ENCODE results near the gene LIPE. TPM values are rescaled to one million over a fixed set of nuclear protein-coding genes. Genes with fewer than 3 reads are reported as not detected.

Gene LIPE
- total and polyA plus RNA-seq, 9 donors, result 1.7 to 15.1 (median 5.4) TPM

DNA sequence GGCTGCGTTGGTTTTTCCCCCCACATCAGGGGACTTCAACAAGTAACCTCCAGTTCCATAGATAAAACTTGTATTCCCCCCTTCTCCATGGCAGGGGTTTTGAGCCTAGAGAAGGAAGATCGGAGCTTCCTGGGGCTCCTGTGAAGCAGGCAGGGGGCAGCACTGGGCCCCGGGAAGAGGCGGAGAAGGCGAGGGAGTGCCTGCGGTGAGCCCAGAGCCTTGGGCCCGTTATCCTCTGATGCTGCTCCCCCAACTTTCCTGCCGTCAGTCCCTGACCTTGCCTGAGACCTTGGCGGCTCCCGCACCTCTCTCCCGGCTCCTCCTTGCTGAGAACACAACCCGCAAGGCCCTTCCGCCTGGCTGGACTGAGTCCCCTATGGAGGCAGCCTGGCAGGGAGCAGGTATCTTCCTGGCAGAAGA lies 2.5 kb downstream of the LIPE start:
- Histone ChIP-seq H3K4me1 (ENCODE audit: insufficient read depth) (peaks cover 7% of the 10 kb centered on the region), H3K9me3 (no peaks in the 10 kb centered on the region), H3K36me3 (no peaks in the 10 kb centered on the region), H3K27me3 (no peaks in the 10 kb centered on the region), H3K27ac (no peak overlapping the region), H3K4me3 (no peak overlapping the region)
- WGBS, 3 donors, result 12 to 40% (median 16%) methylated on average over 13 of the region's 13 CpGs
- intact Hi-C loops (cut with DNase I), result no loop called here
- TF ChIP-seq, protein P1, sequence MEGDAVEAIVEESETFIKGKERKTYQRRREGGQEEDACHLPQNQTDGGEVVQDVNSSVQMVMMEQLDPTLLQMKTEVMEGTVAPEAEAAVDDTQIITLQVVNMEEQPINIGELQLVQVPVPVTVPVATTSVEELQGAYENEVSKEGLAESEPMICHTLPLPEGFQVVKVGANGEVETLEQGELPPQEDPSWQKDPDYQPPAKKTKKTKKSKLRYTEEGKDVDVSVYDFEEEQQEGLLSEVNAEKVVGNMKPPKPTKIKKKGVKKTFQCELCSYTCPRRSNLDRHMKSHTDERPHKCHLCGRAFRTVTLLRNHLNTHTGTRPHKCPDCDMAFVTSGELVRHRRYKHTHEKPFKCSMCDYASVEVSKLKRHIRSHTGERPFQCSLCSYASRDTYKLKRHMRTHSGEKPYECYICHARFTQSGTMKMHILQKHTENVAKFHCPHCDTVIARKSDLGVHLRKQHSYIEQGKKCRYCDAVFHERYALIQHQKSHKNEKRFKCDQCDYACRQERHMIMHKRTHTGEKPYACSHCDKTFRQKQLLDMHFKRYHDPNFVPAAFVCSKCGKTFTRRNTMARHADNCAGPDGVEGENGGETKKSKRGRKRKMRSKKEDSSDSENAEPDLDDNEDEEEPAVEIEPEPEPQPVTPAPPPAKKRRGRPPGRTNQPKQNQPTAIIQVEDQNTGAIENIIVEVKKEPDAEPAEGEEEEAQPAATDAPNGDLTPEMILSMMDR (IDR thresholded peaks at IDR 0.05), result no peak
- TF ChIP-seq EP300 (IDR thresholded peaks at IDR 0.05) (no peak), POLR2A (IDR thresholded peaks at IDR 0.05) (no peak)
- peak in 4 of 5 donors; percentile 34 to 56 (median 45) for DNase-seq

DNA sequence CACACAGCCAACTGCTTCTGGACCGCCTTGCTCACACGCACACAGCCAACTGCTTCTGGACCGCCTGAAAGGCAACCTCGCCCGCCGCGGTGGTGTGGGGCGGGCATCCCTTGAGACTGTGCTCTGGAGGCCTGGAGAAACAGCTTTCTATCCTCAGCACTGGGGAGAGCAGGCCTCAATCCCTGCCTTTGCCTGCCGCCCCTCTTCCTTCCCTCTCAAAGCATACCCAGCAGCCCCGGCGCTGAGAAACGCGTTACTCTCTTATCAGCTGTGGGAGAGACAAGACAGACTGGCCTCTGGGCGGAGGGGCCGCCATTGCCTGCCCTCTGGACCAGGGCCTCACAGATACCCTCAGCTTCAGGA lies 2.9 kb downstream of the LIPE start:
- Histone ChIP-seq H3K27ac (no peak overlapping the region), H3K4me3 (no peak overlapping the region)

DNA sequence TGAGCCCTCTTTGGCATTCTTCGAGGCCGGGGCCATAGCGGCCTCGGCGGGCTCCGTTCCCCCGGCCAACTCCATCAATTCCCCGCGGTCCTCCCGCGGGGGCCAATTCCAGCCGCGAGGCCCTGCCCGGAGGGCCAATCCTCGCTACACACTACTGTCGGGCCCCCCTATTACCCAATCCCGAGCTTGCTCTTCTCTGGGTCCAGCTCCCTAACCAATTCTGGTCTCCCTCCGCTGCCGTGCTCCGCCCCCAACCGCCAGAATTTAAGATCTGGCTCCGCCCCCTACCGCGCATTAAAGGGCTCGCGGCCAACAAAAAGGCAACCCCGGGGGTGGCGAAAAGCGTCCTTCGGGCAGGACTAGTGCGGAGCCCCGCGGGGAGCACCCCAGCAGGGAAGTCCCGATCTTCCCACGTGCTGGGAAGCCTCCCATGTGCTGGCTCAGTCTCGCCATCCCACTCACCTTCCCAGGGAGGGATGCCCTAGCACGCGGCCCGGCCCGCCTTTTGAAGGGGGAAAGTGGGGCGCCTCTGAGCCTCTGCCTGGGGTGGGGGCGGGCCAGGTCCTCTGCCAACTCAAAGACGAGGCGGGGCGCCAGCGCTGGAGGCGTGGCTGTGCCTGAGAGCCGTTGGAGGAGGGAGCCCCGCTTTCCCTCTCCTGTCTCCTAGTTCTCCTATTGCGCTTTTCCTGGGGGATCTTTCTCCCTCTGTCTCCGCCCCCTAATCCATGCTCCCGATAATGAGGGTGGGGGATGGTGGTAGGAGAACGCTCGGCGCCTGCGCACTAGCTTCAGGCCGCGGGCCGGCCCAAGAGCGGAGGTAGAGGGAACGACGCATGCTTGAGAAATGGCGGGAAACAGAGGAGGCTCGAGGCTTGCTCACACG lies 3.5 kb downstream of the LIPE start:
- intact Hi-C loops (cut with DNase I), result no loop called here
- Histone ChIP-seq H3K36me3 (no peaks in the 10 kb centered on the region), H3K9me3 (no peaks in the 10 kb centered on the region), H3K4me3 (peak overlapping the region; percentile 60), H3K27me3 (no peaks in the 10 kb centered on the region), H3K4me1 (ENCODE audit: insufficient read depth) (peaks cover 7% of the 10 kb centered on the region), H3K27ac (peak overlapping the region in 1 of 2 donors; percentile 56)
- DNase-seq, result peak; percentile 76 to 90 (median 88)
- TF ChIP-seq EP300 (IDR thresholded peaks at IDR 0.05), result no peak
- peak; percentile 54 for TF ChIP-seq POLR2A (IDR thresholded peaks at IDR 0.05)
- TF ChIP-seq, protein P1 (IDR thresholded peaks at IDR 0.05), result peak in 1 of 3 donors; percentile 12
- WGBS, 3 donors, result 1 to 3% (median 2%) methylated on average over 58 to 65 of the region's 65 CpGs

More for the DNA sequence above, 2.9 kb downstream of the LIPE start:
- no peak for TF ChIP-seq EP300 (IDR thresholded peaks at IDR 0.05)
- TF ChIP-seq, protein P1 (IDR thresholded peaks at IDR 0.05), result no peak
- no peak for TF ChIP-seq POLR2A (IDR thresholded peaks at IDR 0.05)
- WGBS, 3 donors, result 31 to 46% (median 43%) methylated on average over 14 to 15 of the region's 15 CpGs
- Histone ChIP-seq H3K4me1 (ENCODE audit: insufficient read depth) (peaks cover 7% of the 10 kb centered on the region), H3K36me3 (no peaks in the 10 kb centered on the region), H3K27me3 (no peaks in the 10 kb centered on the region), H3K9me3 (no peaks in the 10 kb centered on the region)
- no peak for DNase-seq
- intact Hi-C loops (cut with DNase I), result no loop called here

DNA sequence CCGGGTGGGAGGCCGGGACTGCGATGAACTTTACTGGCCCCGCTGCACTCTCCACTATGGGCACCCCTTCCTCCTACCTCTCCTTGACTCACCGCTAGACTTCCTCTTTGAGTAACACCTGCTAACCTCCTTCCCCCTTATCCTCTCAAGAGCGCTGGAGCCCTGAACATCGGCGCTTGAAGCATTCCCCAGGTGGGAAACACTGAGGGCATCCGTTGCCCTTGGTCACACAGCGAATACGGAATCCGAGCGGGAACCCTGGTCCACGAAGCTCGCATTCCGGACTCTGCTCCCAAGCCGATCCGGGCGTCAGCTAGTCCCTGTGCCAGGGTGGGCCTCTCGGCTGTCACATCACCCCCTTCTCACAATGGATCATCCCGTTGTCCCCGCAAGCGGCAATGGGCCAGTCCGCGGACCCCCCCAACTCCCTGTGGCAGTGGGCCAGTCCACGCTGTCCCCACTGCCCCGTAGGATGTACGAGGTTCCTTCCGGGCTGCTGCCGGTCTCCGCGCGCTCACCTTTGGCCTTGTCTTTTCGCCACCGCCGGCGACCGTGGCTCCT lies 4.2 kb downstream of the LIPE start:
- H3K4me1 ChIP-seq (ENCODE audit: insufficient read depth), result peaks cover 7% of the 10 kb centered on the region
- H3K27ac ChIP-seq, result peak overlapping the region in 1 of 2 donors; percentile 56
- TF ChIP-seq, protein P1 (IDR thresholded peaks at IDR 0.05), result no peak
- no peak for TF ChIP-seq EP300 (IDR thresholded peaks at IDR 0.05)
- TF ChIP-seq POLR2A (IDR thresholded peaks at IDR 0.05), result no peak
- peak overlapping the region; percentile 60 for H3K4me3 ChIP-seq
- H3K36me3 ChIP-seq, result no peaks in the 10 kb centered on the region
- WGBS, 3 donors, result 3 to 5% (median 4%) methylated on average over 38 of the region's 38 CpGs
- H3K9me3 ChIP-seq, result no peaks in the 10 kb centered on the region
- DNase-seq, result peak in 3 of 5 donors; percentile 53 to 73 (median 64)
- intact Hi-C loops (cut with DNase I), result no loop called here
- H3K27me3 ChIP-seq, result no peaks in the 10 kb centered on the region
